ENCODE results near the gene ROR2. TPM values are rescaled to one million over a fixed set of nuclear protein-coding genes. Genes with fewer than 3 reads are reported as not detected.

The ROR2 gene
- polyA plus RNA-seq, 6 donors from 2014 or later = 0.05 TPM; not detected in 5

DNA sequence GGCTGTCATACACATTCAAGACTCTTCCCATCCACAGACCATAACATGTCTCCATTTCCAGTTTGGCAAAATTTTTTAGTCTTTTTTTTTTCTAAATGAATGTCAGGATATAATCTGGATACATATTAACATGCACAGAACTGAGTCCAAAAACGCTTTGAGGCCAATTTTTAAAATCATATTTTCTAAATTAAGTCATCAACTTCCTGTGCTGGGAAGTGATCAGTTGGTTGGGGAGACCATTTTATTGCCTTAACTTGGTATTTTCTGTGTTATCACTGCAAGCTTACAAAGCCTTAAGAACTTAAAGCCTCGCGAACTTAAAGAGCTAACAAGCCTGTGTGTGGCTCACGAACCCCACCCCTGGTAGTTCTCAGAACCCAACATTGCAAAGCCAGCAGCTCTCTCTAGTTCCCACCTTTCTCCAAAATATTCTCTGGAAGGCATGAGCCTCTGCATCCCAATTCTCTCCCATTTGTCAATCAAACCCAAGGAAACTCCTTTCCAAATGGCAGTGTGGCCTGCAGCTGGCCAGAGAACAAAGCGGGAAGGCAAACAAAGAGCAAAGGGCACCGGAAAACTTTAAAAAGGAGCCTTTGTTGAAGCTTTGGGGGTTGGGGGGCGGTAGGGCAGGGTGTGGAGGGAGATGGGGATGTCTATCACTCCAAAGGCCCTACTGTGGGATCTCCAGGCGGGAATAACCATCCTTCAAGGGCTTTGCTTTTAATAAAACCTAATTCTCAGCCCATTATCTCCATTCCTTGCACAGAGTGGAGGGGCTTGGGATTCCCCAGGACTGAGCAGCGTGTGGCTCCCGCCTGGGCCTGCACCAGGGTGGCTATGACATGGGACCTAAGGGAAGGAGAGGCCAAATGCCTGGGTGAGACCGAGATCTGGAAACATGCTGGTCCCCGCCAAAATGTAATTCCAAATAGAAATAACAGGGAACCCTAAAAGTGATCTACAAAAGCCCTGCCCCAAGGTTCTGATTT is 65.0 kb downstream of the ROR2 start:
- no peaks in the 10 kb centered on the region for H3K36me3 Mint-ChIP-seq
- peaks cover 0 to 2% (median 0%) of the 10 kb centered on the region in 7 donors for H3K9me3 Mint-ChIP-seq
- H3K27me3 Mint-ChIP-seq = peaks cover 0 to 36% (median 29%) of the 10 kb centered on the region in 3 donors
- ATAC-seq (ENCODE audit: low read depth in 2 of 2) (no peak), DNase-seq (no peak)
- no peak overlapping the region for H3K27ac Mint-ChIP-seq
- H3K4me3 Mint-ChIP-seq = no peak overlapping the region
- H3K4me1 Mint-ChIP-seq = no peaks in the 10 kb centered on the region

DNA sequence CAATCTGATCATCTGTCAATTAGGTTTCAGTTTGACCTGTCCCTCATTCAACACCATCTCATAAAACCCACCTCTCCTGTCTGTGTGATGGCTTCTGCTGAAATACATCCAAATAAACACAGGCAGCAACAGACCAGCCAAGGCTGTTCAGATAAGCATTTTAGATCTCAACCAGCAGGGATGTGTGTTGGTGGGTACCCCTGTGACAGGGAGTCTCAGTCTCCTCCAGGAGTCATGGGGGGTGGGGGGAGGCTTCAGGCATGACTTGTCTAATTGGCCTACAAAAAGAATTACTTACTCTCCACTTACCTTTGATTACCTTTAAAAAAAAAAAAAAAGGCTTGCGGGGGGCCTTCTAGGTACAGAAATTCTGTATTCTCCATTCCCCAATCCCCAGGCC is 65.9 kb downstream of the ROR2 start:
- Mint-ChIP-seq H3K36me3 (no peaks in the 10 kb centered on the region), H3K9me3 (peaks cover 0 to 2% (median 0%) of the 10 kb centered on the region in 7 donors), H3K4me3 (no peak overlapping the region), H3K4me1 (no peaks in the 10 kb centered on the region), H3K27me3 (peaks cover 0 to 36% (median 23%) of the 10 kb centered on the region in 3 donors), H3K27ac (no peak overlapping the region)
- DNase-seq = no peak
- no peak for ATAC-seq (ENCODE audit: low read depth in 2 of 2)

DNA sequence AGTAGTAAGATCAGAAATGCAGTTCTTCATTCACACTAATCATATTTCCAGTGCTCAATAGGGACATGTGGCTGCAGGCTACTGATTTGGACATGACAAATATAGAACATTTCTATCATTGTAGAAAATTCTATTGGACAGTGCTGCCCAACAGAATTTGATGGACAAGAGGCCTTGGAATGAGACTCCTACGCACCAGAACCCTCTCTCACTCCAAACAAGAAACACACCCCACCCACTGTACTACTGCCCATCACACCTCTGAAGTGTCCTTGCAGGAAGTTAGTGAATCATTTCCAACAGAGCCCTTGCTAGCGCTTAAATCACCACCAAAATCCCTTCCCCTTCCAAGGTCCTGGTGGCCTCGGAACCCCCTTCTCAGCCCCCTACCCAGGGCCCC is 66.5 kb downstream of the ROR2 start:
- Mint-ChIP-seq H3K27me3 (peaks cover 0 to 29% (median 18%) of the 10 kb centered on the region in 3 donors), H3K4me3 (no peak overlapping the region), H3K9me3 (peaks cover 0 to 2% (median 0%) of the 10 kb centered on the region in 7 donors), H3K36me3 (no peaks in the 10 kb centered on the region), H3K4me1 (no peaks in the 10 kb centered on the region), H3K27ac (no peak overlapping the region)
- no peak for DNase-seq
- no peak for ATAC-seq (ENCODE audit: low read depth in 2 of 2)

DNA sequence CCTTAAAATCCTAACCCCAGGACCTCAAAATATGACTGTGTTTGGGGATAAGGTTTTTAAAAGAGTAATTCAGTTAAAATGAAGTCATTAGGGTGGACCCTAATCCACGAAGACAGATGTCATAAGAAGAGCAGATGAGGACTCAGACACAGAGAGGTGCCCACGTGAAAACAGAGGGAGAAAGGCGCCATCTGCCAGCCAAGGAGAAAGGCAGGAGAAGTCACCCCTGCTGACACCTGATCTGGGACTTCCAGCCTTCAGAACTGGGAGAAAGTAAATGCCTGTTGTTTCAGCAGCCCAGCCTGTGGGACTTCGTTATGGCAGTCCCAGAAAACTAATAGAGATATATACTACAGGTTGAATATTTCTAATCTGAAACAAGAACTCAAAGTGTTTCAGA is 67.4 kb downstream of the ROR2 start:
- no peak for DNase-seq

DNA sequence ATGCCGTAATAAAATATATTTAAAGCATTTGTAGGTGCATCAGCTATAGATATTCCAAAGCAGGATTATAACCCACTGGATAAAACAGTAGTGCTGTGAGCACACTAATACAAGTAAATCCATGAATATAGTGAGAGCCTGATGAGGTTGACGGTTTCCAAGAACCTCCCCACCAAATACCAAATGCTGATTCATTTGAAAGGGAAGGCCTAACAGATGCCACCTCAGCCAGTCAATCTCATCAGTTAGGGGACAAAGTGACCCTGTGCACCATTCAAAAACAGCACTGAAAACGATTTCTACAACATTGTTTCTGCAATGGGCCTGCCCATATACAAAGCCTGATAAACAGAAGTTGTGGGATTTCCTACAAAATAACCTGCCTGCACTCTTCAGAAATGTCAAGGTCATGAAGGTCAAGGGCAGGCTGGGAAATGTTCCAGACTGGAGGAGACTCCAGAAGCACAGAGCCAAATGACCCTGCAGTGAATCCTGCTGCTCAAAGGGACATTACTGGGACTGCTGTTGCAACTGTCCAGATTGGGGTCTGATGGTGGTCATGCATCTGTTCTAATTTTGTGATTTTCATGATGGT is 69.6 kb downstream of the ROR2 start:
- peaks cover 0 to 2% (median 0%) of the 10 kb centered on the region in 7 donors for H3K9me3 Mint-ChIP-seq
- no peak overlapping the region for H3K4me3 Mint-ChIP-seq
- no peaks in the 10 kb centered on the region for H3K36me3 Mint-ChIP-seq
- H3K27me3 Mint-ChIP-seq = peaks cover 0 to 26% (median 3%) of the 10 kb centered on the region in 3 donors
- H3K4me1 Mint-ChIP-seq = no peaks in the 10 kb centered on the region
- DNase-seq = no peak
- H3K27ac Mint-ChIP-seq = no peak overlapping the region
- no peak for ATAC-seq (ENCODE audit: low read depth in 2 of 2)

More for the DNA sequence above, 67.4 kb downstream of the ROR2 start:
- peaks cover 0 to 2% (median 0%) of the 10 kb centered on the region in 7 donors for H3K9me3 Mint-ChIP-seq
- peaks cover 0 to 22% (median 11%) of the 10 kb centered on the region in 3 donors for H3K27me3 Mint-ChIP-seq
- no peaks in the 10 kb centered on the region for H3K4me1 Mint-ChIP-seq
- H3K36me3 Mint-ChIP-seq = no peaks in the 10 kb centered on the region
- H3K27ac Mint-ChIP-seq = no peak overlapping the region
- H3K4me3 Mint-ChIP-seq = no peak overlapping the region
- ATAC-seq (ENCODE audit: low read depth in 2 of 2) = no peak

DNA sequence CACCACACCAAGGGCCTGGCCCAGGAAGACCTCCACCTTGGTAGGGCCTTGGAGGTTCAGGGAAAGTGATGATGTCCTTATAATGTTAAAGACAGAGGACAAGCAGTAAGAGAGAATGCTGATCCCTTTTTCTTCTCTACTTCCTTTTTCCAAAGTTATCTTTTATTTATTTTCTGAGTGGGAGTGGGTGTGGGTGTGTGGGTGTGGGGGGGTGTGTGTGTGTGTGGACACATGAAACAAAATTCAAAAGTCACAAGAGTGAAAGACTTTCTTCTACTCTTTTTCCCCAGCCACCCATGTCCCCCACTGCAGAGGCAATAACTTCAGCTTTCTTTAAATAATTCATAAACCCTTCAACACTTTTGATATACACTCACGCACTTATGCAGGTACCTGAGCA is 70.8 kb downstream of the ROR2 start:
- H3K9me3 Mint-ChIP-seq = peaks cover 0 to 2% (median 0%) of the 10 kb centered on the region in 7 donors
- H3K27me3 Mint-ChIP-seq = peaks cover 0 to 19% (median 4%) of the 10 kb centered on the region in 3 donors
- no peak overlapping the region for H3K4me3 Mint-ChIP-seq
- H3K27ac Mint-ChIP-seq = peak overlapping the region in 1 of 6 donors; percentile 58
- no peaks in the 10 kb centered on the region for H3K4me1 Mint-ChIP-seq
- H3K36me3 Mint-ChIP-seq = no peaks in the 10 kb centered on the region
- ATAC-seq (ENCODE audit: low read depth in 2 of 2) = no peak
- DNase-seq = no peak

DNA sequence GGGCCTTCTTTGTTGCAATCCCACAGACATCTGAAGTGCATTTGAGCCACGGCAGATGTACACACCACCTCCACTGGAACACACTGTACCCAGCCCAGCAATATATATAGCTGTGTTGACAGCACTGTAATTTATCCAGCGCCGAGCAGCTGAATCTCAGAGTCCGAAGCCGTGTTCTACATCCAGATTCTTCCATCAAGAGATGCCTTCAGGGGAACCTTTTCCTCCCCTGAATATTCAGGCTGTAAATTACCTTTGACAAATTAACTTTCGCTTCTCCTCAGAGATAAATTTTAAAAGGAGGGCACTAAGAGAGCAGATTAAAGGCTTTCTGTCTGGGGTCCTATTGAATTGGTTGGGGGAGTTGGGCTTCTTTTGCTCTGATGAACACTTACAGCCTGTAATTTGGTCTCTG is 76.4 kb downstream of the ROR2 start:
- ATAC-seq (ENCODE audit: low read depth in 2 of 2) = no peak
- no peak for DNase-seq
- Mint-ChIP-seq H3K36me3 (no peaks in the 10 kb centered on the region), H3K4me1 (no peaks in the 10 kb centered on the region), H3K9me3 (no peaks in the 10 kb centered on the region), H3K27ac (no peak overlapping the region), H3K4me3 (no peak overlapping the region), H3K27me3 (peaks cover 7 to 18% (median 11%) of the 10 kb centered on the region in 3 donors)

DNA sequence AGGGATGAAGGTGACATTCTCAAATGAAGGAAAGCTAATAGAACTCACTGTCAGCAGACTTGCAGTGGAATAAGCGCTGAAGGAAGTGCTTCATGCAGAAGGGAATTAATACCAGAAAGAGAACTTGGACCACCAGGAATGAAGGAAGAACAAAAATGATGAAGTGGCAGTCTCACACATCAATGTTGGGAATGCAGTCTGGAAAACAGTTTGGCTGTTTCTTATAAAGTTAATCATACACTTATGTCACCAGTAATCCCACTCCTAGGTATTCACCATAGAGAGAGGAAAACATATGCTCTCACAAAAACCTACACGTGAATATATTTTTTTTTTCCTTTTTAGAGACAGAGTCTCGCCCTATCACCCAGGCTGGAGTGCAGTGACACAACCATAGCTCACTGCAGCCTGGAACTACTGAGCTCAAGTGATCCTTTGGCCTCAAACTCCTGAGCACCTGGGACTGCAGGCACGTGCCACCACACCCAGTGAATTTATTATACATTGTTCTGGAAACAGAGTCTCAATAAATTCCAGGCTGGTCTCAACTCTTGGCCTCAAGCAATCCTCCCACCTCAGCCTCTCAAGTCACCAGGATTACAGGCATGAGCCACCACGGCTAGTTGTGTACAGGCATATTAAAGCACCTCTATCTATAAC is 81.2 kb downstream of the ROR2 start:
- no peaks in the 10 kb centered on the region for H3K36me3 Mint-ChIP-seq
- DNase-seq (no peak), ATAC-seq (ENCODE audit: low read depth in 2 of 2) (no peak)
- H3K27me3 Mint-ChIP-seq = peaks cover 11 to 27% (median 20%) of the 10 kb centered on the region in 3 donors
- H3K27ac Mint-ChIP-seq = no peak overlapping the region
- H3K4me1 Mint-ChIP-seq = no peaks in the 10 kb centered on the region
- no peaks in the 10 kb centered on the region for H3K9me3 Mint-ChIP-seq
- H3K4me3 Mint-ChIP-seq = no peak overlapping the region

DNA sequence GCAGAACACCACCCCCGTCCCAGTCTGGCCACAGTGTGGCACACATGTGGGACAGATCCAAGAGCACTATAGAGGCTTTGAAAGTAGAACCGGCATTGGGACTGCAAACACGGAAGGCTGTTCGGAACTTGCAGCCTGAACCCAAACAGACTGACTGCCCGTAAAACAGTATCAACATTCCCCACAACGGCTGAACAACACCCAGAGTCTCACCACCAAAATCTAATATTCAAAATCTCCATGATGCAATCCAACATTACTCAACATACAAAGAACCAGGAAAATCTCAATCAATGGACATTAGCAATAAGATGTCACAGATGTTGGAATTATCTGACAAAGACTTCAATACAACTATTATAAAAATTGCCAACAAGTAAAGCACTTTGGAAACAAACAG is 82.3 kb downstream of the ROR2 start:
- no peak for ATAC-seq (ENCODE audit: low read depth in 2 of 2)
- no peaks in the 10 kb centered on the region for H3K36me3 Mint-ChIP-seq
- peaks cover 11 to 37% (median 29%) of the 10 kb centered on the region in 3 donors for H3K27me3 Mint-ChIP-seq

DNA sequence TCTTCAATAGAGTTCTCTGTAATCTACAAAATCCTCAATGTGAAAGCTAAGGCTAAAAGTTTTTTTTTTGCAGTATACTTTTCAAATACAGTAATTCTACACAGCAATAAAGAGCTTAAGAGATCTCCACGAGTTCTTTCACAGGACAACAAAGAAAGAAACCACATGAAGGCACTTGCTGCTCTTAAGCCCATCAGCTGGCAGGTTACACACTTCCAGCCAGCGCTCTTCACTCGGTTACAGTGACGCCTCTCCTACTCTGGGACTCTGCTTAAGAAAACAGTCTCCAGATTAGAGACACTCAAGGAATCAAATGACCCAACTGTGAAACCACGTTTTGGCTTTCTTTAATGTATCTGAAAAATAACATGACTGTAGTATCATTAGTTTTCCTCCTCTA is 85.0 kb downstream of the ROR2 start:
- DNase-seq = no peak
- no peaks in the 10 kb centered on the region for H3K36me3 Mint-ChIP-seq

More for the DNA sequence above, 82.3 kb downstream of the ROR2 start:
- no peak overlapping the region for H3K27ac Mint-ChIP-seq
- no peaks in the 10 kb centered on the region for H3K4me1 Mint-ChIP-seq
- DNase-seq = no peak
- H3K4me3 Mint-ChIP-seq = no peak overlapping the region
- H3K9me3 Mint-ChIP-seq = no peaks in the 10 kb centered on the region

DNA sequence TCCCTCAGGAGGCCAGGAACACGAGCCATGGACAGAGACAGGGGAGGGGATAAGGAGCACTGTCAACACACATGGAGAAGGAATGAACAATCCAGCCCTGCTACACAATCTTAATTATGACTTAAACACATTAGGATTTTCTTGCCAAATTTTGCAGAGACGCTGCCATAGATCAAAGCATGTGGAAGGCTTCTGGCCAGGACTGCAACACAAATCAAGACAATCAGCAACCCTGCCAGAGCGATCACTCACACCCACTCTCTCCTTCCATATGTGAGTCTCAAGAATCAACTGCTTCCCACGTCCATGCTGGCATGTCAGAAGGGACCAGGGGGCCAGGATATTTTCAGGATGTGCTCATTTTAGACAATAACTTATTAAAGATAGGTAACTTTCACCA is 85.6 kb downstream of the ROR2 start:
- DNase-seq (no peak), ATAC-seq (ENCODE audit: low read depth in 2 of 2) (no peak)
- Mint-ChIP-seq H3K36me3 (no peaks in the 10 kb centered on the region), H3K4me1 (no peaks in the 10 kb centered on the region), H3K27me3 (peaks cover 8 to 27% (median 23%) of the 10 kb centered on the region in 3 donors), H3K27ac (no peak overlapping the region), H3K4me3 (no peak overlapping the region), H3K9me3 (peaks cover 0 to 11% (median 4%) of the 10 kb centered on the region in 7 donors)

More for the DNA sequence above, 85.0 kb downstream of the ROR2 start:
- H3K9me3 Mint-ChIP-seq = peaks cover 0 to 11% (median 4%) of the 10 kb centered on the region in 7 donors
- H3K4me3 Mint-ChIP-seq = no peak overlapping the region
- H3K4me1 Mint-ChIP-seq = no peaks in the 10 kb centered on the region
- H3K27ac Mint-ChIP-seq = no peak overlapping the region
- H3K27me3 Mint-ChIP-seq = peaks cover 8 to 27% (median 25%) of the 10 kb centered on the region in 3 donors
- ATAC-seq (ENCODE audit: low read depth in 2 of 2) = no peak

DNA sequence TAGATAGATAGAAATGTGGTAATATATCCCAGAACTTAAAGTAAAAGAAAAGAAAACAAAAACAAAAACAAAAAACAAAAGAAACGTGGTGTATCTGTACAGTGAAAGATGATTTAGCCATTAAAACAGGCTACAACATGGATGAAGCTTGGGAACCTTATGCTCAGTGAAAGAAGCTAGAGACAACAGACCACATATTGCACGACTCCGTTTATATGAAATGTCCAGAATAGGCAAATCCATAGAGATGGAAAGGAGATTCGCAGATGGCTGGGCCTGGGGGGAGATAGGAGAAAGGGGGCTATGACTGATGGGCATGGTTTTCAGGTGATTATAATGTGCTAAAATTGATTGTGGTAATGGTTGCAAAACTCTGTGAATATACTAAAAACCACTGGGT is 86.6 kb downstream of the ROR2 start:
- no peak for ATAC-seq (ENCODE audit: low read depth in 2 of 2)
- no peaks in the 10 kb centered on the region for H3K4me1 Mint-ChIP-seq
- no peak for DNase-seq
- H3K9me3 Mint-ChIP-seq = peaks cover 0 to 11% (median 4%) of the 10 kb centered on the region in 7 donors
- H3K27ac Mint-ChIP-seq = no peak overlapping the region
- H3K4me3 Mint-ChIP-seq = no peak overlapping the region
- H3K36me3 Mint-ChIP-seq = no peaks in the 10 kb centered on the region
- H3K27me3 Mint-ChIP-seq = peaks cover 8 to 25% (median 18%) of the 10 kb centered on the region in 3 donors

All from naive B cell (primary cell).